Subcutaneous adipose tissue (tissue), 4 donors: ENCODE results near the gene C2orf72. TPM values are rescaled to one million over a fixed set of nuclear protein-coding genes. Genes with fewer than 3 reads are reported as not detected.

Experiments used
- total RNA-seq, 4 donors: library from RNA; depleted of rRNA; stranded (reverse); fragments of >200 nt; gene quantifications; one replicate each; pipeline ENCODE4 v1.1.0, GENCODE V29; 2016
- TF ChIP-seq, protein P1 (sequence below): fragments of 450-650 bp; IDR thresholded peaks from one replicate; pipeline ENCODE4 v1.5.1; 2016; ENCODE audit warnings: low read depth, mild to moderate bottlenecking, control low read depth, antibody characterized with exemption, moderate library complexity

Gene C2orf72
- total RNA-seq, 4 donors from 2014 or later: 0.17 to 1.3 (median 0.49) TPM; not detected in 1

DNA sequence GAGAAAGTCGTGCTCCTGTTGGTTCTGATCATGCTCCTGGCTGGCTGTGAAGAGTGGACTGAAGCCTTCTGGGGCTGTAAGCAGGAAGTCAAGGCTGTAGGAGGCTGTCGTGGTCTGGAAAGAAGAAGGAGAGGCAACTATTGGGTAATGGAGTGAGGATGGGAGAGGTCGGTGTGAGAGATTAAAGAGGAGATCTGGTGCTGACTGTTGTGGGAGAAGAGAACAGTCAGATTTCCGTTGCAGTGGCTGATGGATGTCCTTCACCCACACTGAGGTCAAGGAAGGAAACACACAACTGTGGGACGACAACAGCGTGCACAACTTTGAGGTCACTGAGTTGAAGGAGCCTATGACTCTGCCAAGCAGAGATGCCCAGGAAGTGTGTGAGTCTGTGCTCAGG, 16.5 kb downstream of the C2orf72 start:
- TF ChIP-seq, protein P1, sequence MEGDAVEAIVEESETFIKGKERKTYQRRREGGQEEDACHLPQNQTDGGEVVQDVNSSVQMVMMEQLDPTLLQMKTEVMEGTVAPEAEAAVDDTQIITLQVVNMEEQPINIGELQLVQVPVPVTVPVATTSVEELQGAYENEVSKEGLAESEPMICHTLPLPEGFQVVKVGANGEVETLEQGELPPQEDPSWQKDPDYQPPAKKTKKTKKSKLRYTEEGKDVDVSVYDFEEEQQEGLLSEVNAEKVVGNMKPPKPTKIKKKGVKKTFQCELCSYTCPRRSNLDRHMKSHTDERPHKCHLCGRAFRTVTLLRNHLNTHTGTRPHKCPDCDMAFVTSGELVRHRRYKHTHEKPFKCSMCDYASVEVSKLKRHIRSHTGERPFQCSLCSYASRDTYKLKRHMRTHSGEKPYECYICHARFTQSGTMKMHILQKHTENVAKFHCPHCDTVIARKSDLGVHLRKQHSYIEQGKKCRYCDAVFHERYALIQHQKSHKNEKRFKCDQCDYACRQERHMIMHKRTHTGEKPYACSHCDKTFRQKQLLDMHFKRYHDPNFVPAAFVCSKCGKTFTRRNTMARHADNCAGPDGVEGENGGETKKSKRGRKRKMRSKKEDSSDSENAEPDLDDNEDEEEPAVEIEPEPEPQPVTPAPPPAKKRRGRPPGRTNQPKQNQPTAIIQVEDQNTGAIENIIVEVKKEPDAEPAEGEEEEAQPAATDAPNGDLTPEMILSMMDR: no peak

DNA sequence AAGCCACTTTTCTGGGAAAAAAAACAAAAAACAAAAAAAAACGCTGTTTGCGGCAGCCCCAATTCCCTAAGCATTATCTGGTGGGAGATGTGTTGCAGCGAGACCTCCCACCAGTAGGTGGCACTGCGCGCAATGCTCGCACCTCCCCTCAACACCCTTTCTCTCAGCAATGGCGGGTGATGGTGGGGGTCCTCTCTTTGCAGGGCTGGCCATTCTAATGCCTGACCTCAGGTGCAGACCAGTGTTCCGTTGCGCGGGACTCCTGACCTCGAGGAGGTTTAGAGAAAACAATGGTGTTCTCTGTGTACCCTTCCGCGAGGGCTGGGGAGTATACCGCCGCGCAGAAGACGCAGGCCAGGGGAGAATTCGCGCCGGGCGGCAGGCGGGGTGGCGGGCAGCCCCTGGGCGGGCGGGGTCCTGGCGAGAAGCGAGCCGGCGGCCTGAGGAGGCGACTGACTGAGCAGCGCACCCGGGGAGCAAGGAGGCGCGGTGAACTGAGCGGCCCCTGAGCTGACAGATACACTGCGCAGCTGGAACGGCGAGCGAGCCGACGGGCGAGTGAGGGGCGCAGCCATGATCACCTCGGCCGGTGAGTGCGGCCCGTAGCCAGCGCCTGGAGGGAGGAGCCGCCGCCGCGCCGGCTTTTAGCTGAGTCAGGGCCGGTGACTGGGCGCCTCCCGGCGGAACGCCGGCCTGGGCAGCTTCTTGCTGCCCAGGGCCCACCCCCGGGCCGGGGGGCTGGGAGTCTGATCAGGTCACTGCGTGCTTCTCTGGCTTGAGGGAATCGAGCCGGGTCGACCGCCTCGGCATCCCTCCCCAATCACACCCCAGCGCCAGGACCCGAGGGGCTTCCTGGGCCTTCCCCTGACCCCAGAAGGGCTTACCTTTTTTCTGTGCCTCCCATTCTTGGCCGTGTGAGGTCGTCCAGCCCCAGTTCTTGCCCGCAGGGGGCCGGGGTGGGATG, 19.4 kb downstream of the C2orf72 start, which contains the start of gene PSMD1:
TSS of gene PSMD1 (plus strand) at position 415 of the 964 bp plus-strand sequence. CDS start at position 574, 159 bp downstream.
- TF ChIP-seq, protein P1: no peak

- TF ChIP-seq, protein P1: no peak
These were observed 20.3 kb downstream of the C2orf72 start for GRCh38 chr2:231057590-231057989.

GRCh38 chr2:231058761-231059550, 21.6 kb downstream of the C2orf72 start:
- TF ChIP-seq, protein P1: no peak

- TF ChIP-seq, protein P1: no peak
These were observed 22.4 kb downstream of the C2orf72 start for GRCh38 chr2:231059756-231060155.

- TF ChIP-seq, protein P1: no peak
These were observed 25.5 kb downstream of the C2orf72 start for GRCh38 chr2:231062776-231063175.

GRCh38 chr2:231063347-231063746, 26.0 kb downstream of the C2orf72 start:
- TF ChIP-seq, protein P1: no peak
